DMS 273 (cell line): ENCODE results near the gene P2RX4.
"Not testable (repeated sequence)": the region's sequence is repeated elsewhere in the genome, so short reads cannot be mapped to it uniquely, and the experiment has no call there.

Source experiments
- DNase-seq: peaks from one replicate; lab custom pipeline; 2025; ENCODE audit not compliant: unreplicated experiment; lab: John Stamatoyannopoulos, UW

Gene P2RX4

DNA sequence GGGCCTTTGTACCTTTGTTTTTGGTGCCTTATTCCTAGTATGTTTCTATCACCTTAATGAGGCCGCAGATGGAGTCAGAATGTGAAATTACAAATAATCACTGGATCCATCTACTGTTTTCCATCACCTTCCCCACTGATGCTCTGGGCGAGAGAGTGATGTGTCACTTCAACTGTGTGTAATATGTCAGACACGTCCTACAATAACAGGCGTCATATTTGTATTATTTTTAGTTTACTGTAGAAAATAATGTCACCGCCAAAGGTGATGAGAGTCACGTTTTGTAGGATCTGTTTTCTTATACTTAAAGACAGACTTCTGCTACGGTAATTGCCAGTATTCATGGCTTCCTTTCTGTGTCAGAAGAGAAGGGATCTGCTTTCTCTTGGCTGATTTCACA, 22.4 kb upstream of the P2RX4 start:
- no peak for DNase-seq

DNA sequence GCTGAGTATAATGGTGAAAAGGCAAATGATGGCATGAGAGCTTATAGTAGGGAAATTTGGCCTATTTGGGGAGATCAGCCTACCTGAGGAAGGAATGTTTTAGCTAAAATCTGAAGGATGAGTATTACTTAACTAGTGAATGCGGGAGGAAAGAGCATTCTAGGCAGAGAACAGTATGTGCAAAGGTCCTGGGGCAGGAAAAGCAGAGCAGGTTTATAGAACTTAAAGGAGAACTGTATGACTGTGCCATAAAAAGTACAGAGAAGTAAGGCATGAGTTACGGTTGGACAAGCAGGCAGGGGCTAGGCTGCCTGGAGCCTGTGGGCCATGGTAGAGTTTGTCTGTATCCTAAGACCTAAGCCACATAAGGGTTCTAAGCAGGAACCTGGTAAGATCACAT, 21.7 kb upstream of the P2RX4 start:
- DNase-seq, result no peak

DNA sequence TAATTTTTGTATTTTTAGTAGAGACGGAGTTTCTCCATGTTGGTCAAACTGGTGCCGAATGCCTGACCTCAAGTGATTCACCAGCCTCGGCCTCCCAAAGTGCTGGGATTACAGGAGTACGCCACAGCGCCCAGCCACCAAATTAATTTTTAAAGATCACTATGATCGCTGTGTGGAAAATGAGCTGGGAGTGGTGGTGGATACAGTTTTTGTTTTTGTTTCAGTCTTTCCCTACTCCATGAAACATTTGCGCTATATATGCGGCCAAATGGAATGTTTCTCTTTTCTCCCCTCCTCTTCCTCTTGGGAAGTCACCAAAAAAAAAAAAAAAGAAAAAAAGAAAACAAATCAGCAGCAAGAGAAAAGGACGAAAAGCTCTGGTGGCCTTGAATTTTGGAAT, 20.8 kb upstream of the P2RX4 start:
- no peak for DNase-seq

DNA sequence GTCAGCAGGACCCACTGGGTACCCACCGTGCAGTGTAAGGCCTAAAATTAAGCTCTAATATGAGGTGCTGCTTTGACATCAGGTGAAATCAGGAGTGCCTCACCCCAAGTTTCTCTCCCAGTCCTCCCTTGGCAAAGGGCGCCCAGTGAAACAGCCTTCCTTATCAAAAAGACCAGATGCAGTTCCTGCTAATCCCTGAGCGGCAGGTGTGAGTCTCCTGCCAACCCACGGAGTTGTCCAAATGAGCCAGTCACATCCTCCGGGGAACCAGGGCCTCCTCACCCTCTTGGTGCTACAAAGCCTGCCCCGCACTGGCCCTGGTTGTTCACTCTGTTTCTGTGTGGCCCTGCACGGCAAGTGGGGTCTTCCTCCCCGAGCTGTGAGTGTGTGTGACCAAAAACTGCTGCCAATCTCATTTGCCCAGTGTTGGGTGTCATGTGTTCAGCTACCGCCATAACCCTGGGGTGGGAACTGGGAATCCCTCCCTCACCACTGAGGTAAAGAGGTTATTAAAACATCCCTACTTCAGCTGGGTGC, 20.2 kb upstream of the P2RX4 start:
- no peak for DNase-seq

- no peak for DNase-seq
Measured at GRCh38 chr12:121190523-121191031, 19.4 kb upstream of the P2RX4 start.

GRCh38 chr12:121191151-121191550, 18.8 kb upstream of the P2RX4 start:
- DNase-seq, result no peak

DNA sequence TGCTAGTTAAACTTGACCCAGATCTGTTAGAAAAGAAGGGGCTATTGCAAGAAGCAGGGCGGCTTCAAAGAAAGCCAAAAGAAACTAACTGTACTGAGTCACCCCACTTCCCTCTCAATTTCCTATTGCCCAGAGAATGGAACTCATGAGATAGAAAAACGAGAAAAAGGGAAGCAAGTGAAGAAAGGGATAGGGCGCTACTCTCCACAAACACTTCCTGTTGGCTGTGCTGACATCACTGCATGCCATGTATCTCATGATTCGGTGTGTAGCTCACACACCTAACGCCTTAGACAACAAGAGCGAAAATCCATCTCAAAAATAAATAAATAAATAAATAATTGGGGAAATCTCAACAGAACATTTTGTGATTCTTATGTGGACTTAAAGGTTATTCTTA, 13.0 kb upstream of the P2RX4 start:
- no peak for DNase-seq

GRCh38 chr12:121198949-121199348, 11.0 kb upstream of the P2RX4 start:
- DNase-seq, result no peak

DNA sequence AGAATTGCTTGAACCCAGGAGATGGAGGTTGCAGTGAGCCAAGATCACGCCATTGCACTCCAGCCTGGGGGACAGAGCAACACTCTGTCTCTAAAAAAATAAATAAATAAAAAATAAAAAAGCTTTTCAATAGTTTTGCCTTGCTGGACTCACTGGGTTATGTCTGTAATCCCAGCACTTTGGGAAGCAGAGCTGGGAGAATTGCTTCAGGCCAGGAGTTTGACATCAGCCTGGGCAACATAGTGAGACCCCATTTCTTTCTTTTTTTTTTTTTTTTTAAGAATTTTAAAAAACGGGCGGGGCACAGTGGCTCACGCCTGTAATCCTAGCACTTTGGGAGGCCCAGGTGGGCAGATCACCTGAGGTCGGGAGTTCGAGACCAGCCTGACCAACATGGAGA, 8.8 kb upstream of the P2RX4 start:
- not testable (repeated sequence) for DNase-seq

GRCh38 chr12:121202407-121203355, 7.2 kb upstream of the P2RX4 start:
- no peak for DNase-seq

- no peak for DNase-seq
Measured at GRCh38 chr12:121203482-121203881, 6.4 kb upstream of the P2RX4 start.

DNA sequence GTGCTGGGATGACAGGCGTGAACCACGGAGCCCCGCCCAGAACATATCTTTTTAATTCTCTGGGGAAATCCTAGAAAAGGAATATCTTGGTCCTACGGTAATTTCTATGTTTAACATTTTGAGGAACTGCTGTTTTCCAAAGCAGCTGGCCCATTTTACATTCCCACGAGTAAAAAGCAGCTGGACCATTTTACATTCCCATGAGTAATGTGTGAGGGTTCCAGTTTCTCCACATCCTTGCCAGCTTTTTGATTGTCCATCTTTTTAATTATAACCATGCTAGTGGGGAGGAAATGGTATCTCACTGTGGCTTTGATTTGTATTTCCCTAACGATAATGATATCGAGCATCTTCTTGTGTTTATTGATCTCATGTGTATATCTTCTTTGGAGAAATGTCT, 4.4 kb upstream of the P2RX4 start:
- DNase-seq, result no peak

DNA sequence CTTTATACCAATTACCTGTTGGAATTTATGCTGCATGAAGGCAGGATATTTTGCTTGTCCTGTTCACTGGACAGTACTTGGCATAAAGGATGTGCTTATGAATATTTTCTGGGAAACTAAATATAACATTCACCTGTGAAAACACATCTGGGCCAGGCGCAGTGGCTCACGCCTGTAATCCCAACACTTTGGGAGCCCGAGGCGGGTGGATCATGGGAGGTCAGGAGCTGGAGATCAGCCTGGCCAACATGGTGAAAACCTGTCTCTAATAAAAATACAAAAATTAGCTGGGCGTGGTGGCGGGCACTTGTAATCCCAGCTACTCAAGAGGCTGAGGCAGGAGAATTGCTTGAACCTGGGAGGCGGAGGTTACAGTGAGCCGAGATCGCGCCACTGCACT, 1.4 kb upstream of the P2RX4 start:
- not testable (repeated sequence) for DNase-seq

DNA sequence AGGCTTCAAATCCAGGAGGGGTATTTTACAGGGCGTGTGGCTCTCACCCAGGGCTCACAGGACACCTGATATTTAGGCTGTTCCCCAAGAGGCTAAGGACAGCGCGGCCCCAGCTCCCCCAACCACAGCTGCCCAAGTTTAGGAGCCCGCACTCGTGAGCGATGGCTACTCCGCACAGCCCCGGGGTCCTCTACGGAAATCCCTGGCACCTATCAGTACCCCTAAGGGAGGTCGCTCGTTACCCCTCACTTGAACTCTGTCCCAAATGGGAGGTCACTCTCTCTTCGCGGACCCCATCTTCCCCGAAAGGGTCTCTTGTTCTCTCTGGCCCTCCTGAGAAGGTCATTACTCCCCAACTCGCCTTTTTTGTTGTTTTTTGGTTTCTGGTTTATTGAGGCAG, 708 bp upstream of the P2RX4 start:
- DNase-seq, result no peak

DNA sequence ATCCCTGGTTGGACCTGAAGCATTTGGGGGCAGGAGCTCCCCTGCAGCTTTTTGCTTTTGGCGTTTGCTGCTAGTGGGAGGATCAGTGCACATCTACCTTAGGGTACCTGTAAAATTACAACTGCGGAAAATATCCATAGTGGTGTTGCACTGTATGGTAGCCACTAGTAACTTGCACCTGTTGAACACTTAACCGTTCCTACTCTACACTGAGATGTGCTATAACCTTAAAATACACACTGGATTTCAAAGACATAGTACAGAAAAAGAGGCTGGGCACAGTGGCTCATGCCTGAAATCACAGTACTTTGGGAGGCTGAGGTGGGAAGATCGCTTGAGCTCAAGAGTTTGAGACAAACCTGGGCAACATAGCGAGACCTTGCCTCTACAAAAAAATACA, 2.9 kb downstream of the P2RX4 start:
- DNase-seq, result no peak

- DNase-seq, result no peak
Measured at GRCh38 chr12:121214166-121214777, 4.3 kb downstream of the P2RX4 start.

DNA sequence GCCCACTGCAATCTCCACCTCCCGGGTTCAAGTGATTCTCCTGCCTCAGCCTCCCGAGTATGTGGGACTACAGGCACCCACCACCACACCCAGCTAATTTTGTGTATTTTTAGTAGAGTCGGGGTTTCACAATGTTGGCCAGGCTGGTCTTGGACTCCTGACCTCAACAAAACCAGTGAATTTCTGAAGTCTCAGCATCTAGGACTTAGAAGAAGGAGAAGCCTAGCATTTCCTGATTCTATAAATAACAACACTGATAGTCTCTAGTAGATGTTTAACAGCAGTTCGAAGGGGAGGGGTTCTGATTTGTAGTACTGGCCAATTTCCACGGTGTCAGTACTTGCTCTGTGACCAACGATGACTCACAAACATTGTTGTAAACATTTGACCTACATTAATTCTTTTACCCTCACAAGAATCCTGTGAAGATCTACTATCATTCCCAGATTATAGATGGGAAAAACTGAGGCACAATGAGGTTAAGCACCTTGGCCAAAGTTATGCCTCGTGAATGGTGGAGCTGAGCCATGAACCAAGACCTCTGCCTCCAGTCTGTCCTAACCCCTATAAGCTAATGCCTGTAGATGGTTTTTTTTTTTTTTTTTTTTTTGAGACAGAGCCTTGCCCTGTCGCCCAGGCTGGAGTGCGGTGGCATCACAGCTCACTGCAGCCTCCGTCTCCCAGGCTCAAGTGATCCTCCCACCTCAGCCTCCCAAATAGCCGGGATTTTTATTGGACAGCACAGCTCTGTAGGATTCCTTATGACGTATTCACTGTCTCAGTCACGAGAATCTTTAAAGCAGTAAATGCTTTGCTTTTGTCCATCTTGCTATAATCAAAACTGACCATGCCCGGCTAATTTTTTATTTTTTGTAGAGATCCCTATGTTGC, 5.2 kb downstream of the P2RX4 start:
- DNase-seq, result no peak

DNA sequence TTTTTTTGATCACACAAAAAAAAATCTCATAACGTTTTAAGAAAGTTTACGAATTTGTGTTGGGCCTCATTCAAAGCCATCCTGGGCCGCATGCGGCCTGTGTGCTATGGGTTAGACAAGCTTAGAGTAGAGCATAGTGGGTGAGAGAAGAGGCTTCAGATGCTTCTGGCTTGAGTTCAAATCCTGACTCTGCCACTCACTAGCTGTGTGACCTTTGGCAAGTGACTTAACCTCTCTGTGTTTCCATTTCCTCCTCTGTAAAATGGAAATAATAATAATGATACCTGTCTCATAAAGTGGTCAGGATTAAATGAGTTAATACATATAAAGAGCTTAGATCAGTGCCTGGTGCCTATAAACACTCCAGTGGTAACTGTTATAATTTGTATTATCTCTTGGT, 6.2 kb downstream of the P2RX4 start:
- no peak for DNase-seq

GRCh38 chr12:121217063-121217462, 7.1 kb downstream of the P2RX4 start:
- no peak for DNase-seq

GRCh38 chr12:121217761-121218160, 7.8 kb downstream of the P2RX4 start:
- peak; percentile 30 for DNase-seq
